SK-N-SH (cell line): ENCODE measurements around the gene UNC119. TPM values are rescaled to one million over a fixed set of nuclear protein-coding genes. Genes with fewer than 3 reads are reported as not detected.

ENCODE experiments used
- CTCF ChIA-PET: fragments of 300-600, 350-600 bp; formaldehyde crosslinking; extraction: SDS; loops from one replicate; lab custom pipeline; 2021; lab: Yijun Ruan, JAX
- POLR2A ChIA-PET: fragments of 350-600 bp; sonication (Branson Sonifier 250); formaldehyde crosslinking; extraction: SDS; loops from one replicate; lab custom pipeline; 2020; ENCODE audit warnings: antibody characterized with exemption, inconsistent platforms; lab: Yijun Ruan, JAX
- DNase-seq: peaks from one replicate; pipeline ENCODE4 v3.0.0; 2012
- H2AFZ ChIP-seq: fragments of 200-600 bp; sonication (generic); 2 replicates; pipeline ENCODE4 v1.8.1; 2016; ENCODE audit warnings: antibody characterized with exemption, mild to moderate bottlenecking, low read depth
- H3F3A ChIP-seq: fragments of 200-600 bp; sonication (generic); replicated peaks from 2 replicates; pipeline ENCODE3; 2016; ENCODE audit warnings: antibody characterized with exemption, mild to moderate bottlenecking; ENCODE audit not compliant: insufficient read depth
- H3K27ac ChIP-seq, 2 experiments: fragments of 200-500 bp in 1 of 2; fragments of 200-600 bp in 1 of 2; sonication (Bioruptor generic) in 1 of 2; sonication (generic), shearing (Covaris generic) in 1 of 2; 2 replicates each; pipeline versions ENCODE4 v1.5.1 to v1.6.1; 2014 to 2016; ENCODE audit warnings: low read depth in 2 of 2, inconsistent platforms in 1 of 2, low read length in 1 of 2, mild to moderate bottlenecking in 1 of 2, mixed read lengths in 1 of 2
- H3K27me3 ChIP-seq: fragments of 200-600 bp; sonication (generic), shearing (Covaris generic); 2 replicates; pipeline ENCODE4 v1.6.1; 2016; ENCODE audit warnings: mixed run types; ENCODE audit not compliant: insufficient read depth
- H3K36me3 ChIP-seq, 2 experiments: fragments of 200-500 bp in 1 of 2; fragments of 200-600 bp in 1 of 2; sonication (Bioruptor generic) in 1 of 2; sonication (generic) in 1 of 2; replicated peaks in 1 of 2; 2 replicates each; pipeline versions ENCODE3 to v1.5.1; 2014 to 2016; ENCODE audit warnings: low read length in 1 of 2, mild to moderate bottlenecking in 1 of 2; ENCODE audit not compliant: insufficient read depth in 2 of 2, control insufficient read depth in 1 of 2
- H3K4me1 ChIP-seq, 2 experiments: fragments of 200-500 bp in 1 of 2; fragments of 200-600 bp in 1 of 2; sonication (Bioruptor generic) in 1 of 2; sonication (generic), shearing (Covaris generic) in 1 of 2; 2 replicates each; pipeline versions ENCODE4 v1.5.1 to v1.6.1; 2014 to 2016; ENCODE audit warnings: low read depth in 1 of 2, low read length in 1 of 2, mixed run types in 1 of 2; ENCODE audit not compliant: insufficient read depth in 2 of 2, control insufficient read depth in 1 of 2
- H3K4me2 ChIP-seq: fragments of 200-600 bp; sonication (generic), shearing (Covaris generic); 2 replicates; pipeline ENCODE4 v1.6.1; 2017; ENCODE audit warnings: mixed run types
- H3K4me3 ChIP-seq, 2 experiments: fragments of 200-500 bp in 1 of 2; fragments of 200-600 bp in 1 of 2; sonication (Bioruptor generic) in 1 of 2; sonication (generic), shearing (Covaris generic) in 1 of 2; 2 replicates each; pipeline versions ENCODE4 v1.5.1 to v1.8.1; 2014 to 2016; ENCODE audit warnings: low read depth in 2 of 2, inconsistent platforms in 1 of 2, low read length in 1 of 2, mild to moderate bottlenecking in 1 of 2, mixed read lengths in 1 of 2, moderate library complexity in 1 of 2
- H3K79me2 ChIP-seq: fragments of 200-600 bp; sonication (generic); 2 replicates; pipeline ENCODE4 v1.8.1; 2017; ENCODE audit warnings: mild to moderate bottlenecking; ENCODE audit not compliant: insufficient read depth
- H3K9ac ChIP-seq: fragments of 200-600 bp; sonication (generic); 2 replicates; pipeline ENCODE4 v1.6.1; 2017; ENCODE audit warnings: mixed run types
- H3K9me2 ChIP-seq: fragments of 200-600 bp; sonication (generic); 2 replicates; pipeline ENCODE4 v1.6.1; 2017; ENCODE audit warnings: mixed run types
- H3K9me3 ChIP-seq: fragments of 200-600 bp; sonication (generic); 2 replicates; pipeline ENCODE4 v1.6.1; 2017; ENCODE audit warnings: mixed run types, mild to moderate bottlenecking, moderate library complexity
- H4K20me1 ChIP-seq: fragments of 200-600 bp; sonication (generic); 2 replicates; pipeline ENCODE4 v1.6.1; 2017; ENCODE audit warnings: mild to moderate bottlenecking, mixed run types; ENCODE audit not compliant: insufficient read depth
- CTCF ChIP-seq: fragments of 200-600 bp; sonication (generic); IDR thresholded peaks from 2 replicates; pipeline ENCODE4 v1.6.1; 2017; ENCODE audit warnings: antibody characterized with exemption, mild to moderate bottlenecking, moderate library complexity
- EP300 ChIP-seq, 2 experiments: IDR thresholded peaks; 2 replicates each; pipeline versions ENCODE4 v1.4.0 to v1.6.1; 2012; ENCODE audit warnings: borderline replicate concordance in 1 of 2, low read depth in 1 of 2, low read length in 1 of 2
- RAD21 ChIP-seq: IDR thresholded peaks from 2 replicates; pipeline ENCODE4 v1.6.1; 2012; ENCODE audit warnings: mild to moderate bottlenecking, low read length
- SMC3 ChIP-seq: IDR thresholded peaks from 2 replicates; pipeline ENCODE4 v1.6.1; 2012; ENCODE audit warnings: low read depth, low read length, improper control_type of control experiment
- WGBS: methylation state at CpG from one replicate; pipeline ENCODE4 v1.1.6; 2017; ENCODE audit warnings: low lambda C conversion rate; 5-methylcytosine and 5-hydroxymethylcytosine counted together
- polyA plus RNA-seq, 3 experiments: library from polyadenylated mRNA; depleted of rRNA; stranded (reverse); fragments of >200 nt; gene quantifications; 2 replicates each; pipeline ENCODE4 v1.2.3, GENCODE V29; 2012
- TF ChIP-seq, protein P1 (sequence below): IDR thresholded peaks from 2 replicates; pipeline ENCODE4 v1.4.0; 2012; ENCODE audit warnings: low read depth

UNC119 gene
- polyA plus RNA-seq, 1 of the 3 experiments (the other 2 are of a cell fraction) = 89.9 TPM

- ChIA-PET CTCF (interaction anchor here (0.6 to 7.0 kb wide), 28 partner anchors 9 to 178 kb away, joined by 3 to 87 read pairs (median 6); partner anchors contain the start of genes PIGS, RSKR, SDF2 and SUPT6H), POLR2A (no interaction called here)
- WGBS = 62% methylated on average over 6 of the region's 6 CpGs
Measured at GRCh38 chr17:28548417-28549130, 3.9 kb downstream of the UNC119 start.

GRCh38 chr17:28547623-28548416 lies 4.6 kb downstream of the UNC119 start:
- H3K79me2 ChIP-seq = peaks cover 16% of the 10 kb centered on the region
- H3K4me2 ChIP-seq = no peak overlapping the region
- H3K27ac ChIP-seq = no peak overlapping the region
- no peak overlapping the region for H3K9ac ChIP-seq
- no peaks in the 10 kb centered on the region for H3K9me3 ChIP-seq
- peaks cover 2 to 30% of the 10 kb centered on the region in 2 experiments; a peak in 2 of 4 replicates for H3K4me1 ChIP-seq
- H2AFZ ChIP-seq = no peak overlapping the region
- ChIA-PET POLR2A (interaction anchor here (0.9 kb wide), 1 partner anchor 50 kb away, joined by 3 read pairs; no protein-coding TSS in a partner anchor), CTCF (interaction anchor here (0.6 to 7.0 kb wide), 39 partner anchors 8 to 178 kb away, joined by 3 to 87 read pairs (median 5); partner anchors contain the start of genes FOXN1, PIGS, RSKR and SDF2)
- TF ChIP-seq SMC3 (peak; percentile 70), EP300 (IDR thresholded peaks at IDR 0.05; ENCODE audit: borderline replicate concordance in 1 of 2, low read depth in 1 of 2, low read length in 1 of 2) (no peak), RAD21 (peak; percentile 64), CTCF (peak; percentile 90)
- peaks cover 15% of the 10 kb centered on the region for H4K20me1 ChIP-seq
- no peaks in the 10 kb centered on the region for H3K9me2 ChIP-seq
- H3F3A ChIP-seq = peaks cover under 1% of the 10 kb centered on the region
- no peaks in the 10 kb centered on the region for H3K27me3 ChIP-seq
- H3K4me3 ChIP-seq = peak overlapping the region in 1 of 2 experiments; percentile 49; a peak in 1 of 4 replicates
- 72% methylated on average over 24 of the region's 26 CpGs for WGBS
- peak; percentile 92 for DNase-seq
- peaks cover 0 to 17% of the 10 kb centered on the region in 2 experiments for H3K36me3 ChIP-seq

More at GRCh38 chr17:28548417-28549130, 3.9 kb downstream of the UNC119 start:
- peaks cover 0 to 17% of the 10 kb centered on the region in 2 experiments for H3K36me3 ChIP-seq
- TF ChIP-seq, protein P1, sequence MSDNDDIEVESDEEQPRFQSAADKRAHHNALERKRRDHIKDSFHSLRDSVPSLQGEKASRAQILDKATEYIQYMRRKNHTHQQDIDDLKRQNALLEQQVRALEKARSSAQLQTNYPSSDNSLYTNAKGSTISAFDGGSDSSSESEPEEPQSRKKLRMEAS = no peak
- no peak overlapping the region for H3K9ac ChIP-seq
- peaks cover 15% of the 10 kb centered on the region for H4K20me1 ChIP-seq
- H2AFZ ChIP-seq = no peak overlapping the region
- H3K9me3 ChIP-seq = no peaks in the 10 kb centered on the region
- no peaks in the 10 kb centered on the region for H3K27me3 ChIP-seq
- peak overlapping the region in 1 of 2 experiments; percentile 49; a peak in 1 of 4 replicates for H3K4me3 ChIP-seq
- DNase-seq = no peak
- peaks cover 5% of the 10 kb centered on the region for H3F3A ChIP-seq
- H3K4me2 ChIP-seq = no peak overlapping the region
- H3K79me2 ChIP-seq = peaks cover 16% of the 10 kb centered on the region
- no peak overlapping the region; a peak in 1 of 4 replicates for H3K27ac ChIP-seq
- peaks cover 3 to 33% of the 10 kb centered on the region in 2 experiments; a peak in 2 of 4 replicates for H3K4me1 ChIP-seq
- no peaks in the 10 kb centered on the region for H3K9me2 ChIP-seq
